ENCODE data around the gene PCDH10.

GRCh38 chr4:133233922-133234321, 84.8 kb downstream of the PCDH10 start:
- TF ChIP-seq POLR2AphosphoS5 (IDR thresholded peaks at IDR 0.05; ENCODE audit: insufficient read depth, low read depth, low read length) (no peak), POLR2A (IDR thresholded peaks at IDR 0.05; ENCODE audit: low read depth, low read length) (no peak)
- TF ChIP-seq, protein P1, sequence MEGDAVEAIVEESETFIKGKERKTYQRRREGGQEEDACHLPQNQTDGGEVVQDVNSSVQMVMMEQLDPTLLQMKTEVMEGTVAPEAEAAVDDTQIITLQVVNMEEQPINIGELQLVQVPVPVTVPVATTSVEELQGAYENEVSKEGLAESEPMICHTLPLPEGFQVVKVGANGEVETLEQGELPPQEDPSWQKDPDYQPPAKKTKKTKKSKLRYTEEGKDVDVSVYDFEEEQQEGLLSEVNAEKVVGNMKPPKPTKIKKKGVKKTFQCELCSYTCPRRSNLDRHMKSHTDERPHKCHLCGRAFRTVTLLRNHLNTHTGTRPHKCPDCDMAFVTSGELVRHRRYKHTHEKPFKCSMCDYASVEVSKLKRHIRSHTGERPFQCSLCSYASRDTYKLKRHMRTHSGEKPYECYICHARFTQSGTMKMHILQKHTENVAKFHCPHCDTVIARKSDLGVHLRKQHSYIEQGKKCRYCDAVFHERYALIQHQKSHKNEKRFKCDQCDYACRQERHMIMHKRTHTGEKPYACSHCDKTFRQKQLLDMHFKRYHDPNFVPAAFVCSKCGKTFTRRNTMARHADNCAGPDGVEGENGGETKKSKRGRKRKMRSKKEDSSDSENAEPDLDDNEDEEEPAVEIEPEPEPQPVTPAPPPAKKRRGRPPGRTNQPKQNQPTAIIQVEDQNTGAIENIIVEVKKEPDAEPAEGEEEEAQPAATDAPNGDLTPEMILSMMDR (IDR thresholded peaks at IDR 0.05; ENCODE audit: extremely low read depth in 1 of 2, insufficient read depth in 1 of 2, low read depth in 1 of 2, low read length in 2 of 2) = no peak
- TF ChIP-seq, protein P2, sequence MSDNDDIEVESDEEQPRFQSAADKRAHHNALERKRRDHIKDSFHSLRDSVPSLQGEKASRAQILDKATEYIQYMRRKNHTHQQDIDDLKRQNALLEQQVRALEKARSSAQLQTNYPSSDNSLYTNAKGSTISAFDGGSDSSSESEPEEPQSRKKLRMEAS (IDR thresholded peaks at IDR 0.05; ENCODE audit: insufficient read depth, insufficient read length) = no peak

All from endothelial cell of umbilical vein (primary cell).